Measurements from ENCODE around the gene SOX18.

DNA sequence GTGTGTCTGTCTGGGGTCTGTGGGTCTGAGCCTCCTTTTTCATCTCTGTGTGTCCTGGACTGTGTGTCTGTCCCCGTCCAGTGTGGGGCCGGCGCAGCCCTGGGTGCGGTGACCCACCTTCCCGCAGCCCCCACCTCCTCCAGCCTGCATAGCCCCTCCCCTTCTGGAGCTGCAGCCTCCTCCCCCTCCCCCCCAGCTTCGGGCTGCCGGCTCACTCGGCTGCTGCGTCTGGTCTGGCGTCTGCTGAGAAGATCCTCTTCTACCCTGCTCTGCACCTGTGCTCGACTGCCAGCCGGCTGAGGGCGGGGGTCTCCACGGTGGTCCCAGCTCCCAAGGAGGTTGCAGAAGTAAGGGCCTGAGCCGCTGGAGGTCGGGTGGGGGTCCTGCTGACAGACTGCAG is 42.3 kb upstream of the SOX18 start:
- no peak for TF ChIP-seq YY1 (IDR thresholded peaks at IDR 0.05; ENCODE audit: insufficient read depth, insufficient read length)
- no peak for TF ChIP-seq SUZ12 (IDR thresholded peaks at IDR 0.05; ENCODE audit: extremely low read depth, insufficient read depth, insufficient read length)

Measured in NT2/D1 (cell line).